Measurements from ENCODE around the gene TRMT5.

Gene TRMT5

GRCh38 chr14:60964904-60965303 is 16.0 kb downstream of the TRMT5 start:
- DNase-seq: no peak

- DNase-seq: no peak
These were observed 17.1 kb downstream of the TRMT5 start for GRCh38 chr14:60963761-60964160.

GRCh38 chr14:60958146-60958545 is 22.7 kb downstream of the TRMT5 start:
- DNase-seq: no peak

- DNase-seq: no peak
These were observed 24.2 kb downstream of the TRMT5 start for GRCh38 chr14:60956632-60957031.

- no peak for DNase-seq
These were observed 24.7 kb downstream of the TRMT5 start for GRCh38 chr14:60956202-60956601.

- DNase-seq: peak; percentile 10
These were observed 29.0 kb downstream of the TRMT5 start for GRCh38 chr14:60951776-60952435.

- DNase-seq: no peak
These were observed 34.1 kb downstream of the TRMT5 start for GRCh38 chr14:60946773-60947172.

GRCh38 chr14:60945984-60946383 is 34.9 kb downstream of the TRMT5 start:
- DNase-seq: no peak

GRCh38 chr14:60944204-60944603 is 36.7 kb downstream of the TRMT5 start:
- DNase-seq: no peak

- no peak for DNase-seq
These were observed 37.2 kb downstream of the TRMT5 start for GRCh38 chr14:60943637-60944032.

- DNase-seq: no peak
These were observed 45.6 kb downstream of the TRMT5 start for GRCh38 chr14:60935319-60935718.

- no peak for DNase-seq
These were observed 46.8 kb downstream of the TRMT5 start for GRCh38 chr14:60933920-60934655.

- no peak for DNase-seq
These were observed 49.7 kb downstream of the TRMT5 start for GRCh38 chr14:60931218-60931617.

GRCh38 chr14:60926002-60926401 is 54.9 kb downstream of the TRMT5 start:
- DNase-seq: no peak

- no peak for DNase-seq
These were observed 55.6 kb downstream of the TRMT5 start for GRCh38 chr14:60925286-60925685.

GRCh38 chr14:60922050-60922449 is 58.8 kb downstream of the TRMT5 start:
- DNase-seq: no peak
